GM23248 (cell line): ENCODE results near the gene SUPT3H. TPM values are rescaled to one million over a fixed set of nuclear protein-coding genes. Genes with fewer than 3 reads are reported as not detected.

Experiments used
- DNase-seq: peaks from one replicate; pipeline ENCODE4 v3.0.0-alpha.2; 2015
- H2AFZ ChIP-seq: fragments of 200-600 bp; sonication (generic); 2 replicates; pipeline ENCODE4 v1.6.1; 2016; ENCODE audit warnings: antibody characterized with exemption
- H3F3A ChIP-seq: fragments of 200-600 bp; sonication (generic); 2 replicates; pipeline ENCODE4 v1.6.1; 2016; ENCODE audit warnings: mild to moderate bottlenecking, antibody characterized with exemption, mixed run types; ENCODE audit not compliant: insufficient read depth
- H3K27ac ChIP-seq: fragments of 200-600 bp; sonication (generic); 2 replicates; pipeline ENCODE4 v1.5.1; 2016; ENCODE audit warnings: mild to moderate bottlenecking
- H3K27me3 ChIP-seq: fragments of 200-600 bp; sonication (generic); replicated peaks from 2 replicates; pipeline ENCODE4 v1.6.1; 2016; ENCODE audit warnings: mild to moderate bottlenecking; ENCODE audit not compliant: insufficient read depth
- H3K36me3 ChIP-seq: fragments of 200-600 bp; sonication (generic); 2 replicates; pipeline ENCODE4 v1.6.1; 2016; ENCODE audit warnings: low read depth, mild to moderate bottlenecking
- H3K4me1 ChIP-seq: fragments of 200-600 bp; sonication (generic); 2 replicates; pipeline ENCODE4 v1.6.1; 2016; ENCODE audit warnings: mild to moderate bottlenecking; ENCODE audit not compliant: insufficient read depth
- H3K4me2 ChIP-seq: fragments of 200-600 bp; sonication (generic); one replicate; pipeline ENCODE4 v1.6.1; 2016; ENCODE audit warnings: mild to moderate bottlenecking; ENCODE audit not compliant: unreplicated experiment
- H3K4me3 ChIP-seq: fragments of 200-600 bp; sonication (generic); 2 replicates; pipeline ENCODE4 v1.5.1; 2016; ENCODE audit warnings: mild to moderate bottlenecking
- H3K79me2 ChIP-seq: fragments of 200-600 bp; sonication (generic); 2 replicates; pipeline ENCODE4 v1.6.1; 2016; ENCODE audit warnings: mild to moderate bottlenecking; ENCODE audit not compliant: insufficient read depth
- H3K9ac ChIP-seq: fragments of 200-600 bp; sonication (generic); 2 replicates; pipeline ENCODE4 v1.6.1; 2016; ENCODE audit warnings: mild to moderate bottlenecking
- H3K9me2 ChIP-seq: fragments of 200-600 bp; sonication (generic); 2 replicates; pipeline ENCODE4 v1.6.1; 2016; ENCODE audit warnings: mixed run types, mild to moderate bottlenecking, moderate library complexity; ENCODE audit not compliant: insufficient read depth
- H3K9me3 ChIP-seq: fragments of 200-600 bp; sonication (generic); one replicate; pipeline ENCODE4 v1.6.1; 2017; ENCODE audit warnings: low read depth
- H4K20me1 ChIP-seq: fragments of 200-600 bp; sonication (generic); 2 replicates; pipeline ENCODE4 v1.6.0; 2016; ENCODE audit not compliant: insufficient read depth
- EZH2 ChIP-seq: fragments of 200-600 bp; sonication (generic); IDR thresholded peaks from 2 replicates; pipeline ENCODE4 v1.6.1; 2018; ENCODE audit warnings: antibody characterized with exemption, mild to moderate bottlenecking; ENCODE audit not compliant: insufficient read depth, poor library complexity, severe bottlenecking
- EZH2phosphoT487 ChIP-seq: fragments of 200-600 bp; sonication (generic); IDR thresholded peaks from 2 replicates; pipeline ENCODE4 v1.6.1; 2018; ENCODE audit warnings: antibody characterized with exemption, moderate library complexity, mild to moderate bottlenecking, low read depth; ENCODE audit not compliant: insufficient read depth
- WGBS, 2 experiments: methylation state at CpG; one replicate each; pipeline ENCODE4 v1.1.6; 2015 to 2017; ENCODE audit warnings: low lambda C conversion rate in 2 of 2, low coverage in 1 of 2; ENCODE audit errors: missing lambda C conversion rate in 2 of 2; 5-methylcytosine and 5-hydroxymethylcytosine counted together
- in situ Hi-C: fragments of 300-500 bp; cut with MboI; formaldehyde crosslinking; loops from 2 replicates; pipeline ENCODE4 v1.15.0; 2020
- polyA plus RNA-seq: library from polyadenylated mRNA; unstranded; fragments of >200 nt; fragmentation: Nextera tagmentation; extraction: Ambion mirVana; gene quantifications from 2 replicates; pipeline ENCODE4 v1.2.1, GENCODE V29; 2016
- total RNA-seq: library from RNA; depleted of rRNA; stranded (reverse); fragments of >200 nt; shearing (Covaris generic); gene quantifications from 2 replicates; pipeline ENCODE4 v1.2.3, GENCODE V29; 2014

The SUPT3H gene
- total and polyA plus RNA-seq, 2 experiments from 2014 or later: 9.3 to 12.4 TPM

DNA sequence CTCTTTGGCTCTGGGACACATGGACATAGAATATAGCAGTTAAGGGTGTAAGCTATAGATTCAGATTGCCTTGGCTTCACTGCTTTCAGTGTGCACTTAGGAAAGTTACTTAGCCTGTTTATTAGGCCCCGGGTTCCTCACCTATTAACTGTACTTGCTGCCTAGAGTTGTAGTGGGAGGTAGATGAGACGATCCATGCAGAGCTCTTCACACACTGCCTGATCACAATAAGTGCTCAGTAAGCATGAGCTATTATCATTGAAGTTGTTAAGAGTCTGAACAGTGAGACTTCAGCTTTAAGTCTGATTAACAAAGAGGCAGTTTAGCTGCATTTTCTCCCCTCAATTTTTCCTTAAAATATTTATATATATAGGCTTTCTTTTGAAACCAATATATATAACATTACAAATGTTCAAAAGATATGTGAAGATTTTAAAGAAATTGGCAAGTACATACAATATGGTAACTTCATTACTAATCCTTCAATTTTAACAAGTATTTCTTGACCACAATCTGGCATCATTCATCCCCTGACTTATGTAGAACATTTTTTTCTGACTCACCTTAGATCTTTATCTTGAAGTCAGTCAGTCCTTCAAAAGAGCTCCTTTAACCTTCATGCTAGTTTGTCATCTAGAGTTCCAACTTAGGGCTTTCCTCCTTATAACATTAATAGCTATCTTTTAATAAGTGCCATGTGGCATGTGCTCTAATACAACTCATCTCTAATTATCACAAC, 20.5 kb upstream of the SUPT3H start:
- H2AFZ ChIP-seq: no peak overlapping the region
- WGBS, 2 experiments: 81 to 85% methylated on average over 2 of the region's 2 CpGs
- H3K79me2 ChIP-seq: no peaks in the 10 kb centered on the region
- no peaks in the 10 kb centered on the region for H3K36me3 ChIP-seq
- no peak overlapping the region for H3K27ac ChIP-seq
- H3F3A ChIP-seq: no peaks in the 10 kb centered on the region
- in situ Hi-C loops: no loop called here
- no peaks in the 10 kb centered on the region for H3K9me3 ChIP-seq
- no peaks in the 10 kb centered on the region for H3K27me3 ChIP-seq
- no peaks in the 10 kb centered on the region for H3K4me1 ChIP-seq
- no peaks in the 10 kb centered on the region for H3K9me2 ChIP-seq
- no peak overlapping the region for H3K9ac ChIP-seq
- peak; percentile 47 for DNase-seq
- H3K4me2 ChIP-seq: no peak overlapping the region
- TF ChIP-seq EZH2 (no peak), EZH2phosphoT487 (no peak)
- no peak overlapping the region for H3K4me3 ChIP-seq
- H4K20me1 ChIP-seq: no peaks in the 10 kb centered on the region

DNA sequence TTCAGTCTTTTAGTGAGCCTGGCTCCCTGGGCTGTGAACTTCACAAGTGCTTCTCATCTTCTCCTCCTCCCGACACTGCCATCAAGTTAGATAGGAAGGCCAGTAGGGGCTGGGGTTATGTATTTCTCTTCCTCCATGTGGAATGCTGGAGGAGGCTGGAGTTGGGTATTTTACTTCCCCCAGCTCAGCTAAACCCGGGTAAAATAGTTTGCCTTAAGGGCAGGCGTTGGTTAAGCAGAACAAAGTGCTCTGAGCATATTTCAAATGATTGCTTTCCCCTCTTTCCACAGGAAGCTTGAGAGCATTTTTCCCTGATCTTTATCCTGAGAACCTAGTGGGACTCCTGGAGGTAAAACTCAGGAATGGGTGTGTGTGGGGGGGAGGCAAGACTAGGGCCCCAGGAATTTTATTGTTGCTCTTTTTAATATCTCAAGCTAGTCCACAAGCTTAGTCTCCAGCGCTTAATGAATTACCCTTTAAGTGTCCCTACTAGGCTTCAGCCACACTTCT, 16.9 kb upstream of the SUPT3H start:
- no peak for DNase-seq
- 0 out of 2 replicates have a peak, but pooled peaks cover under 1% of the 10 kb centered on the region for H3K4me1 ChIP-seq
- WGBS, 2 experiments: 73 to 75% methylated on average over 4 of the region's 4 CpGs
- TF ChIP-seq EZH2 (no peak), EZH2phosphoT487 (no peak)
- H3K27me3 ChIP-seq: no peaks in the 10 kb centered on the region
- H3K9me2 ChIP-seq: no peaks in the 10 kb centered on the region
- no peak overlapping the region for H3K4me3 ChIP-seq
- no peaks in the 10 kb centered on the region for H3K36me3 ChIP-seq
- H3F3A ChIP-seq: no peaks in the 10 kb centered on the region
- in situ Hi-C loops: no loop called here
- no peaks in the 10 kb centered on the region for H3K79me2 ChIP-seq
- H3K27ac ChIP-seq: no peak overlapping the region
- no peaks in the 10 kb centered on the region for H3K9me3 ChIP-seq
- no peak overlapping the region for H2AFZ ChIP-seq
- no peak overlapping the region for H3K9ac ChIP-seq
- H4K20me1 ChIP-seq: no peaks in the 10 kb centered on the region
- H3K4me2 ChIP-seq: no peak overlapping the region

DNA sequence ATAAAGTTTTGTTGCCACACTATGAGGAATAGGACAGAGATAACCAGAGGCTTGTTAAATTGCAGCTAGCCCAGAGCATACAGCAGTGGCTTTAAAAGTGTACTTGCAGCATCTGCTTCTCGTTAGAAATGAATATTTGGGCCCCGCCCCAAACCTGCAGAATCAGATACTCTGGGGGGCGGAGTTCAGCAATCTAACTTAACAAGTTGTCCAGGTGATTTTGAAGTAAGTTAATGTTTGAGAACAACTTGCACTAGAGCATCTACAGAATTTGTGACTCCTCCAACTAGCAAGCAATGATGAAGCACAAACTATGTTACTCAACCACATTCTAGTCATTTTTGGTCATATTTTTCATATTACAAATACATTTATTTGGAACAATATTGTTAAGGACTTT, 10.6 kb upstream of the SUPT3H start:
- H3K4me3 ChIP-seq: peak overlapping the region; percentile 29; the same call in 1 of the 2 replicates
- H3F3A ChIP-seq: peaks cover 34% of the 10 kb centered on the region
- peak overlapping the region; percentile 83 for H3K27ac ChIP-seq
- H2AFZ ChIP-seq: peak overlapping the region; percentile 16; the same call in 1 of the 2 replicates
- H3K9me2 ChIP-seq: no peaks in the 10 kb centered on the region
- TF ChIP-seq EZH2 (no peak), EZH2phosphoT487 (no peak)
- no peaks in the 10 kb centered on the region for H3K79me2 ChIP-seq
- DNase-seq: peak; percentile 73
- peak overlapping the region; percentile 44 for H3K9ac ChIP-seq
- H3K4me1 ChIP-seq: peaks cover 36% of the 10 kb centered on the region
- 5 to 7% methylated on average over 3 of the region's 3 CpGs for WGBS, 2 experiments
- H3K27me3 ChIP-seq: no peaks in the 10 kb centered on the region
- H3K9me3 ChIP-seq: no peaks in the 10 kb centered on the region
- H3K4me2 ChIP-seq: peak overlapping the region; percentile 66
- no peaks in the 10 kb centered on the region for H4K20me1 ChIP-seq
- in situ Hi-C loops: no loop called here
- no peaks in the 10 kb centered on the region for H3K36me3 ChIP-seq

DNA sequence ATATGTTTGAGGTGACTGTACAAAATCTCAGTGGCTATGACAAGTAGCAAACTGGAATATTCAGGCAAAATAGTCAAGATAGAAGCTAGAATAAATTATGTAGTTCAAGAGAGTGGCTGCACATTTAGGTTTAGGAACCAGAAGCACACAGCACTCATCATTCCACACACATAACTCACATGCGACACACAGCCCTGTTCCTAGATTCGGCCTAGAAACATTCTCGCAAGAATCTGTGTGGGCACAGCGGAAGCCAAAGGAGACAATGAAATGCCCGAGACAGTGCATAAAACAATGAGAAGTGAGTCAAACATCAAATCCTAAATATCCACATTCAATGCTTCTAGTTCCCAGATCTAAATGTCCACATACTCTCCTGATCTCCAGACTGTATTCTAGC, 9.5 kb upstream of the SUPT3H start:
- WGBS, 2 experiments: 19 to 26% methylated on average over 5 of the region's 5 CpGs

More for the DNA sequence above, 9.5 kb upstream of the SUPT3H start:
- no peaks in the 10 kb centered on the region for H3K9me2 ChIP-seq
- TF ChIP-seq EZH2 (no peak), EZH2phosphoT487 (no peak)
- peaks cover 34% of the 10 kb centered on the region for H3F3A ChIP-seq
- H3K9ac ChIP-seq: peak overlapping the region; percentile 44; the same call in 1 of the 2 replicates
- H3K4me1 ChIP-seq: peaks cover 36% of the 10 kb centered on the region
- H3K4me2 ChIP-seq: peak overlapping the region; percentile 66
- 0 out of 2 replicates have a peak overlapping the region, but pooled peaks have one; percentile 29 for H3K4me3 ChIP-seq
- no peaks in the 10 kb centered on the region for H3K27me3 ChIP-seq
- no peaks in the 10 kb centered on the region for H3K79me2 ChIP-seq
- no peaks in the 10 kb centered on the region for H3K36me3 ChIP-seq
- peak; percentile 86 for DNase-seq
- H4K20me1 ChIP-seq: no peaks in the 10 kb centered on the region
- no peaks in the 10 kb centered on the region for H3K9me3 ChIP-seq
- H2AFZ ChIP-seq: peak overlapping the region; percentile 16; the same call in 1 of the 2 replicates
- in situ Hi-C loops: no loop called here
- H3K27ac ChIP-seq: peak overlapping the region; percentile 83
